Stimulated activated CD8-positive, alpha-beta memory T cell treated with anti-CD3 and anti-CD28 coated beads, Interleukin-7, amount 100 ng/mL, for 4 hours (primary cell): Measurements from ENCODE around the gene ARHGEF7.
"Not testable (repeated sequence)": the region's sequence is repeated elsewhere in the genome, so short reads cannot be mapped to it uniquely, and the experiment has no call there.

Source experiments
- DNase-seq, 2 donors: peaks; one replicate each; pipeline ENCODE4 v3.0.0-alpha.2; 2020; ENCODE audit warnings: low read depth in 2 of 2

Gene ARHGEF7, protein sequence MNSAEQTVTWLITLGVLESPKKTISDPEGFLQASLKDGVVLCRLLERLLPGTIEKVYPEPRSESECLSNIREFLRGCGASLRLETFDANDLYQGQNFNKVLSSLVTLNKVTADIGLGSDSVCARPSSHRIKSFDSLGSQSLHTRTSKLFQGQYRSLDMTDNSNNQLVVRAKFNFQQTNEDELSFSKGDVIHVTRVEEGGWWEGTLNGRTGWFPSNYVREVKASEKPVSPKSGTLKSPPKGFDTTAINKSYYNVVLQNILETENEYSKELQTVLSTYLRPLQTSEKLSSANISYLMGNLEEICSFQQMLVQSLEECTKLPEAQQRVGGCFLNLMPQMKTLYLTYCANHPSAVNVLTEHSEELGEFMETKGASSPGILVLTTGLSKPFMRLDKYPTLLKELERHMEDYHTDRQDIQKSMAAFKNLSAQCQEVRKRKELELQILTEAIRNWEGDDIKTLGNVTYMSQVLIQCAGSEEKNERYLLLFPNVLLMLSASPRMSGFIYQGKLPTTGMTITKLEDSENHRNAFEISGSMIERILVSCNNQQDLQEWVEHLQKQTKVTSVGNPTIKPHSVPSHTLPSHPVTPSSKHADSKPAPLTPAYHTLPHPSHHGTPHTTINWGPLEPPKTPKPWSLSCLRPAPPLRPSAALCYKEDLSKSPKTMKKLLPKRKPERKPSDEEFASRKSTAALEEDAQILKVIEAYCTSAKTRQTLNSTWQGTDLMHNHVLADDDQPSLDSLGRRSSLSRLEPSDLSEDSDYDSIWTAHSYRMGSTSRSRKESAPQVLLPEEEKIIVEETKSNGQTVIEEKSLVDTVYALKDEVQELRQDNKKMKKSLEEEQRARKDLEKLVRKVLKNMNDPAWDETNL

DNA sequence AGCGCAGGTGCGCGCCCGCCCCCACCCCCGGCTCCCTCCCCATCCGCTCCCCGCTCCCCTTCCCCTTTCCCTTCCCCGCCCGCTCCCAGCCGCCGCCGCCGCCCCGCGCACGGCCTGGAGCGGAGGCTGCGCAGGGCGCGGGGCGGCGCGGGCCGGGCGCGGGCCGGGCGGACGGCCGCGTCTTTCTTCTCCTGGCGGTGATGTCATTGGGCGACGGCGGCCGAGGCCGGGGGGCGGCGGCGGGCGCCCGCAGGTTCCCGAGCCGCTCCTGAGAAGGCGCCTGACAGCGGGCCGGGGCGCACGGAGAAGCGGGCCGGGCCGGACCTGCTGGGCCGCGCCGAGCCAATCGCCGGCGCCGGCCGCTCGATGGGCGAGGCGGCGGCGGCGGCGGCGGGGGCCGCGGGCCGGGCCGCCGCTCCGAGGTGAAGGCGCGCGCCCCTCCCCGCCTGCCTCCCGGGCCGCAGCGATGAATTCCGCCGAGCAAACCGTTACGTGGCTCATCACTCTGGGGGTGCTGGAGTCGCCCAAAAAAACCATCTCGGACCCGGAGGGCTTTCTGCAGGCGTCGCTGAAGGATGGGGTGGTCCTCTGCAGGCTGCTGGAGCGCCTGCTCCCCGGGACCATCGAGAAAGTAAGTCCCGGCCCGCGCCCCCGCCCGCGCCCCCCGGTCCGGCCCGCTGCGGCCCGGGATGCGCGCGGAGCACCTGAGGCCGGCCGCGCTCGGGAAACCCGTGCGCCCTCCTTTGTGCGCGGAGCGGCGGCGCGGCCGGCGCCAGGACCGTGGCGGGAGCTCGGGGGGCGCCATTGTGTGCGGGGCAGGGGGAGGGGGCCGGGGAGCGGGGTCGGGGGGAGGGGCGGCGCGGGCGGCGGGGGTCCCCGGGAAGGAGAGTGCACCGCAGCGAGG lies at the start of gene ARHGEF7:
Gene ARHGEF7, plus strand, starts transcription at position 250 of the 904 bp plus-strand sequence. Its CDS starts 217 bp downstream, at position 467.
- DNase-seq, result no peak

GRCh38 chr13:111065698-111066097 lies 49.4 kb upstream of the ARHGEF7 start:
- no peak for DNase-seq

DNA sequence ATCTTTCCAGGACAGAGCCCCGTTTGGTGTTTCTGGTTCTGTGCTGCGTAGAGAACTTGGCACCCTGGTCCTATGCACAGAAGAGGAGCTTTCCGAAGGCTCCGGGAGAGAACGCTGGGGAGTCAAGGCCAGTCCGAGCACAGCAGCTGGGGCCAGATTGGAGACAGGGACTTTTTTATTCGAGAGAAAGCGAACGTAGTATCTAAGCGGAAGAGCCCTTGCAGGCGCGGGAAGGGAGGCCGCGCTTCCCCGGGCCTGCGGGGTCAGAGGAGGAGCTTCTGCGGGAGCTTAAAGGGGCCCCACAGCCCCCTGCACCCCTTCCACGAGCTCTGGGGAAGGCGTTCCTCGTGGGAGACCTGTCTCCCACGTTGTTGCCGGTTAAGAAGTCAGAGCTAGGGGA lies 48.6 kb upstream of the ARHGEF7 start:
- DNase-seq, result no peak

GRCh38 chr13:111068009-111068350 lies 47.1 kb upstream of the ARHGEF7 start:
- DNase-seq, result no peak

DNA sequence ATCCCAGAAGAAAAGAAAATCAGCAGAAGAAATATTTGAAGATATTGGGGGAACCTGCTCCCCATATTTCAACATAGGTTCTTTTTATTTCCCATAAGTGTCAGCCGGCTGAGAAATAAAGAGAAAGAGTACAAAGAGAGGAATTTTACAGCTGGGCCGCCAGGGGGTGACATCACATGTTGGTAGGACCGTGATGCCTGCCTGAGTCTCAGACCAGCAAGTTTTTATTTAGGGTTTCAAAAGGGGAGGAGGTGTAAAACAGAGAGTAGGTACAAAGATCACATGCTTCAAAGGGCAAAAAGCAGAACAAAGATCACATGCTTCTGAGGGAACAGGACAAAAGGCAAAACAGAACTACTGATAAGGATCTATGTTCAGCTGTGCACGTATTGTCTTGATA lies 44.0 kb upstream of the ARHGEF7 start:
- DNase-seq, result not testable (repeated sequence)

DNA sequence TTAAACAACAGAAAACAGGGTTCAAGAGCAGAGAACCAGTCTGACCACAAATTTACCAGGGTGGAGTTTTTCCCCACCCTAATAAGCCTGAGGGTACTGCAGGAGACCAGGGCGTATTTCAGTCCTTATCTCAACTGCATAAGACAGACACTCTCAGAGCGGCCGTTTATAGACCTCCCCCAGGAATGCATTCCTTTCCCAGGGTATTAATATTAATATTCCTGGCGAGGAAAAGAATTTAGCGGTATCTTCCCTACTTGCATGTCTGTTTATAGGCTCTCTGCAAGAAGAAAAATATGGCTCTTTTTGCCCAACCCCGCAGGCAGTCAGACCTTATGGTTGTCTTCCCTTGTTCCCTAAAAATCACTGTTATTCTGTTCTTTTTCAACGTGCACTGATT lies 43.6 kb upstream of the ARHGEF7 start:
- not testable (repeated sequence) for DNase-seq

GRCh38 chr13:111074826-111075225 lies 40.3 kb upstream of the ARHGEF7 start:
- DNase-seq, result no peak

- DNase-seq, result no peak
Measured at GRCh38 chr13:111076155-111077013, 38.7 kb upstream of the ARHGEF7 start.

DNA sequence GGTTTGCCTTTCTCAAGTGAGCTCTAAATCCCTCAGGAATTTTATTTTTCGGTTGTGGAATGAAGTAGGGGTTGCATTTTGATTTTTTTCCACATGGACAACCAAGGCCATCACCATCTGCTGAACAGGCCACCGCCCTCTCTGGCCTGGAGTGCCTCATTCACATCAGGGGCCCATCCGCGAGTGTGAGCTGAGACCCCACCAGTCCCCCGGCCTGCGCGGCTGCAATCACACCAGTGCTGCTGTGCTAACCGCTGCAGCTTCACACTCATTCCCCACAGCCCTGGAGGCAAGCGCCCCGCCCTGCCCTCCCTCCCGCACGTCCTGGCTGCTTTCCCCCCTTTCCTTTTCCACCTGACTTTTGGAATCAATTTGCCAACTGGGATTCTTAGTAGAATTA lies 35.7 kb upstream of the ARHGEF7 start:
- DNase-seq, result no peak

GRCh38 chr13:111080642-111081041 lies 34.5 kb upstream of the ARHGEF7 start:
- DNase-seq, result no peak

DNA sequence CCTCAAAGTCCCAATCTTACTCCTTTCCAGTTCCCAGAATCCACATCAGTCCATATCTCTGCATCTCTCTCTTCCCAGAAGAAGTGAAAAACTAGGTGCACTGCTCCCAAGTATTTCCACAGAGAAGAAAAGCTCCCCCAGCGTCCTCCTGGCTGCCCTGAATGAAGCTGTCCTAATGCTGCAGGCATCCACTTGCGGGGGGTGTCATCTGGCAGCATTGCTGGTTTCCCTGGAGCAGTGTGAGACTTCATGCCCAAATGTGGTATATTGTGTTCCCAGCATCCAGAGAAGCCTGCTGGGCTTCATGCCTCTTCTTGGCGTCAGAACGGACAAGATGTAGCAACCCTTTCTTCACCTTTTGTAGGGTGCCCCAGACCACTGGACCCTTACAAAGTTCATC lies 32.9 kb upstream of the ARHGEF7 start:
- no peak for DNase-seq

DNA sequence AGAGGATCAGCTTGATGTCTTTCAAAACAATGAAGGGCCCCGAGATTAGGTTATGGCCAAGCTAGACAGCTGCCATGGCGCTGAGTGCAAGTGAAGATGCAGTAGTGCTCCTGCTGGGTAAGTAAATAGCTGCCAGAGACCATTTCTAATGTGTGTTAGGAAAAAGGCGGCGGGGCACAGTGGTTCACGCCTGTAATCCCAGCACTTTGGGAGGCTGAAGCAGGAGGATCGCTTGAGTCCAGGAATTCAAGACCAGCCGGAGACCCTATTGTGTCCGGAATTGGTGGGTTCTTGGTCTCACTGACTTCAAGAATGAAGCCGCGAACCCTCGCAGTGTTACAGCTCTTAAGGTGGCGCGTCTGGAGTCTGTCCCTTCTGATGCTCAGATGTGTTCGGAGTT lies 32.3 kb upstream of the ARHGEF7 start:
- not testable (repeated sequence) for DNase-seq

- DNase-seq, result not testable (repeated sequence)
Measured at GRCh38 chr13:111083693-111084092, 31.4 kb upstream of the ARHGEF7 start.

DNA sequence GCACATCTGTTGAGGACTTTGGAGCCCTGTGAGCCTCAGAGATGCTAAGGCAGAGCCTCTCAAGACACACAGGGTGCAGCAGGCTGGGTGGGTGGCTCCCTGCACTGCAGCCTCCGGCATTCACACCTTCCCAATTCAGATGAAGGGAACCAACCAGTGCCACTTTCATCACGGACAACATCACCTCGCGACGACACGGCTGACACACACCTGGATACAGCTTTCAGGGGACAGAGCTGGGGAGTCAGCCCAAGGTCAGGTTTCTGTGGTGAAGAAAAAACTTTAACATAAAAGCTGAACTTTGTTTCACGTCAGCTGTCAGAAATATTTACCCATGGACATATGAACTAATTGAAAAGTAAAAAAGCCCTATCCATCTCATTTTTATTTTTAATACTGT lies 24.9 kb upstream of the ARHGEF7 start:
- no peak for DNase-seq

DNA sequence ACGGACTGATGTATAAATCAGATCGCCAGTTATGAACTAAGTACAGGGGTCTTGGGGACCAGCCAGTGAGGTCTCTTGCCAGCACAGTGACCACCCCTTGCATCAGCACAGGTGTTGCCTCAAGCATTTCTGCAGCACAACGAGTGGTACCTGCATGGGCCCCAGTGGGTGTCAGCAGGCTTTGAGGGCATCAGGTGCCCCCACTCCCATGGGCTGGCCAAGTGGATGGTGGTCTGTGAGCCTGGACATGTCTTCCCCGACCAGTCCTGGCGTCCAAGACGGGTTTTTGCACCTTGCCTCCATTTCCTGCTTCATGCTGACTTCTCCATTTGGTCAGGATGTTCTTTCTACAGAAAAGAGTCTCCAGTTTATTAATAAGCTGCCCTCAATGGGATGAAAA lies 22.4 kb upstream of the ARHGEF7 start:
- DNase-seq, result no peak

- no peak for DNase-seq
Measured at GRCh38 chr13:111093136-111093535, 22.0 kb upstream of the ARHGEF7 start.

DNA sequence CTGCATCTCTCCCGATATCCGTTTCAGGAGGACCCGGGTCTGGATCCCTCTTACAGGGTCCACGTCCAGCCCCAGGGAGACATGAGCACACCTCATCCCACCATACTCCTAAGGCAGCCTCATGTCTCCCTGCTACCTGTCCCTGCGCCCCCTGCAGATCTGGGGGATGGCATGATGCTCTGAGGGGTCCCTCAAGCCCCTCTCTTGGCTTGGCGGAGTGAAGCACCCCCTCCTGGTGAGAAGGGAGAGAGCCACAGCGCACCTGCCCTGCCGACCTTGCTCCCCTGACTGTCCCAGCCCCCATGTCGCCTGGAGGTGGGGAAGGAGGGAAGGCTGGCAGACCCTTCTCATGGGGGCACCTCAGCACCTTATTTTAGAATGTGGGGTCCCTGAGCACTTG lies 21.5 kb upstream of the ARHGEF7 start:
- no peak for DNase-seq

DNA sequence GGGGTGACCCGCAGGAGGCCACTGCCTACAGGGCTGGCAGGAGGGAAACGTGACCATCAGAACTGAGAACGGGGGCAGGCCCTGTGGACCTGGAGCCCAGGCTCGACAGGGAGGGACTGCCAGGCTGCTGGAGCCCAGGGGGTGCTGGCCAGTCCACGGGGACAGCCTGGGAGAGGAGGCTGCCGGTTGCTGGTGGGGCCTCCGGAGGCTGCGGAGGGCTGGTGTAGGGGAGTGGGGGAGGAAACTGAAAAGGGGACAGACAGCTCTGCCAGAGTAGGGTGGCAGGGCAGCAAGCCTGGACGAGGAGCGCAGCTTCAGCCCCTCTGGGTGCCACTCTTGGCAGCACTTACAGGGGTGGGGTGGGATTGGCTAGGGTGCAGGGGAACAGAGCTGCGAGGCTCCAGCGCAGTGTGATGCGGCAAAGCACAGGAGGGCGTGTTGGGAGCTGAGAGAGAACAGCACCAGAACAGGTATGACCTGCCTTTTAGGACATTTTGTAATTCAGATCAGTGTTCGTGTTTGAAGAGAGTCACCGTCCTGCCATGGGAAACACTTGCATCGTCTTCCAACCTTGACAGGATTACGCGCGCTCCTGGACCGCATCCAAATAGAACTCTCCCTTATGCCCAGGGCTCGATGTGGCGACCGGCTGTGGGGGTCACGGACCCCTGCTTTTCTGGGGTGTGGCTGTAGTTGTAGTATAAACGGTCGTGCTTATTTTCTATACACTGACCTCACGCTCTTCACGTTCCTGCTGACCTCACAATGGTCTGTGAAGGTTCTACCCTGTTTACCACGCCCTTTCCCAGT lies 19.9 kb upstream of the ARHGEF7 start:
- DNase-seq, result no peak

DNA sequence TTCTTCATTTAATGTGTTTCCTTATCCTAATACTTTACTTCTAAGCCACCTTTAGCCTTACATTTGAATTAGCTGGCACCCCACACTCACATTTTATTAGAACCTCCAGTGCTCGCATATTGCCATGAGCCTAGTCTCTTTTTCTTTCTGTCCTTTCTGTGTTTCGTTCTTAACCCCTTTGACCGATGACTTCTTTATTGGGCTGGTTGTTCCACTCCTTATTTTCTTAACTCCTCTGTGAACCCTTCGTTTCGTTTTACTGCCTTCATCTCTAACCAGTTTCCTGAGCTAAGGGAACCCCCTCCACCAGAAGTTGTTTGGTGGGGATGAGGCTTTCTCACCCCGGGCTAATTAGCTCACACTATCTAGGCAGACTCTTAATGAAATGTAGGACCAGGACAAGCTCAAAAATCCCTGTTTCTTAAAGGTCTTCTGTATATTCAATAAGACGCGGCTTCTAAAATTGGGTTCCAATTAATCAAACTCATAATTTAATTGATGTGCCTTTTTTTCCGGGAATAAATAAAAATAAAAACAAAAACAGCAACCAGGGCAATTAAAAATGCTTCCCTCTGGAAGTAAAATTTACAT lies 19.1 kb upstream of the ARHGEF7 start:
- DNase-seq, result no peak

- DNase-seq, result no peak
Measured at GRCh38 chr13:111099290-111099689, 15.8 kb upstream of the ARHGEF7 start.
